Heart left ventricle (tissue), 16 donors: ENCODE results near the gene NEDD8. TPM values are rescaled to one million over a fixed set of nuclear protein-coding genes. Genes with fewer than 3 reads are reported as not detected.

ENCODE experiments used
- ATAC-seq, 4 donors: fragments of 200-7000 bp; cut with Tn5 transposase; one replicate each; pipeline ENCODE4 v1.9.1; 2020 to 2022; ENCODE audit warnings: moderate library complexity in 4 of 4, mild to moderate bottlenecking in 3 of 4, moderate number of reproducible peaks in 1 of 4
- DNase-seq, 5 donors: peaks; one replicate each; pipeline ENCODE4 v3.0.0-alpha.2; 2020
- H3K27ac ChIP-seq, 12 donors: fragments of 200-600 bp; sonication (generic) in 4 of 12; one replicate each; pipeline versions ENCODE4 v1.5.0 to v1.8.0; 2016 to 2022; ENCODE audit warnings: mild to moderate bottlenecking in 2 of 12
- H3K27me3 ChIP-seq, 9 donors: fragments of 200-600 bp; sonication (generic) in 2 of 9; one replicate each; pipeline versions ENCODE4 v1.5.1 to v1.8.0; 2016 to 2022; ENCODE audit warnings: mild to moderate bottlenecking in 3 of 9
- H3K36me3 ChIP-seq, 9 donors: fragments of 200-600 bp; sonication (generic) in 2 of 9; one replicate each; pipeline versions ENCODE4 v1.5.0 to v1.8.0; 2018 to 2022; ENCODE audit warnings: mild to moderate bottlenecking in 2 of 9
- H3K4me1 ChIP-seq, 12 donors: fragments of 200-600 bp; sonication (generic) in 4 of 12; one replicate each; pipeline versions ENCODE4 v1.5.0 to v1.8.0; 2016 to 2022; ENCODE audit warnings: mild to moderate bottlenecking in 3 of 12
- H3K4me3 ChIP-seq, 12 donors: fragments of 200-600 bp; sonication (generic) in 4 of 12; one replicate each; pipeline versions ENCODE4 v1.5.0 to v1.8.0; 2017 to 2022; ENCODE audit warnings: mild to moderate bottlenecking in 9 of 12, moderate library complexity in 4 of 12
- H3K9me3 ChIP-seq, 12 donors: fragments of 200-600 bp; sonication (generic) in 4 of 12; one replicate each; pipeline versions ENCODE4 v1.5.0 to v1.8.0; 2016 to 2022; ENCODE audit warnings: mild to moderate bottlenecking in 1 of 12
- CTCF ChIP-seq, 12 donors: fragments of 200-600 bp; sonication (generic) in 4 of 12; IDR thresholded peaks; one replicate each; pipeline versions ENCODE4 v1.5.0 to v1.8.0; 2018 to 2022; ENCODE audit warnings: antibody characterized with exemption in 12 of 12, mild to moderate bottlenecking in 5 of 12
- POLR2A ChIP-seq, 2 donors: fragments of 450-650 bp; IDR thresholded peaks; one replicate each; pipeline ENCODE4 v1.6.1; 2017; ENCODE audit warnings: antibody characterized with exemption in 2 of 2, mild to moderate bottlenecking in 2 of 2, moderate library complexity in 2 of 2
- WGBS, 4 donors: extraction: QIAGEN DNeasy Blood & Tissue Kit in 2 of 4; methylation state at CpG; one replicate each; pipeline versions ENCODE4 v1.1.5 to v1.1.7; 2013 to 2018; 5-methylcytosine and 5-hydroxymethylcytosine counted together
- intact Hi-C, 10 donors: fragments of 100-400 bp; cut with DNase I; formaldehyde crosslinking; loops; one replicate each; pipeline versions ENCODE4 v1.11.1 to v1.14.2; 2022
- polyA plus RNA-seq, 2 donors: library from polyadenylated mRNA; stranded (reverse); fragments of 200-250 nt; gene quantifications; one replicate each; pipeline ENCODE4 v1.2.3, GENCODE V29; 2013
- total RNA-seq, 9 donors: library from RNA; depleted of rRNA in 2 of 9; stranded (reverse); fragments of >200 nt in 2 of 9; fragmentation: NEBNext Ultra II Directional in 3 of 9; extraction: Animal tissue kit (Norgen Biotek cat#: 25700) in 3 of 9; gene quantifications; one replicate each; pipeline versions ENCODE4 v1.1.0 to v1.2.4, GENCODE V29; 2016 to 2023
- donor health status: ischemic (EF 13 %, LVEDD 7.1; RV severe dilation, severe dysfunction).
- donor health status: healthy with polysubstance abuse.
- donor health status: DM: no; HTN: yes; CAD: no.
- donor health status: DM: no; HTN: no; CAD: no.
- donor health status: ischemic (EF 25% LVEDD 6.9; RV normal size, moderate dysfunction).
- donor health status: ischemic (EF 25% LVEDD 5.7; RV mildly dilated, moderate dysfunction).
- donor health status: healthy.
- donor health status: DM: yes; HTN: yes; CAD: no.
- donor health status: ischemic (EF 35%, LVEDD 5.7; RV mildly dilated, moderate dysfunction).
- donor health status: nonischemic (EF 11% LVEDD 7.7; RV severe dilation, severe dysfunction).
- donor health status: DM: yes; HTN: yes; CAD: no.
- donor health status: PGD.
- donor health status: ischemic (EF 29% LVEDD 5.4; RV normal size, mild dysfunction).
- donor health status: nonischemic (EF 23%, LVEDD 6.1; RV moderate dilation, normal function).

The NEDD8 gene
- total and polyA plus RNA-seq, 11 donors = 174 to 287 (median 206) TPM

DNA sequence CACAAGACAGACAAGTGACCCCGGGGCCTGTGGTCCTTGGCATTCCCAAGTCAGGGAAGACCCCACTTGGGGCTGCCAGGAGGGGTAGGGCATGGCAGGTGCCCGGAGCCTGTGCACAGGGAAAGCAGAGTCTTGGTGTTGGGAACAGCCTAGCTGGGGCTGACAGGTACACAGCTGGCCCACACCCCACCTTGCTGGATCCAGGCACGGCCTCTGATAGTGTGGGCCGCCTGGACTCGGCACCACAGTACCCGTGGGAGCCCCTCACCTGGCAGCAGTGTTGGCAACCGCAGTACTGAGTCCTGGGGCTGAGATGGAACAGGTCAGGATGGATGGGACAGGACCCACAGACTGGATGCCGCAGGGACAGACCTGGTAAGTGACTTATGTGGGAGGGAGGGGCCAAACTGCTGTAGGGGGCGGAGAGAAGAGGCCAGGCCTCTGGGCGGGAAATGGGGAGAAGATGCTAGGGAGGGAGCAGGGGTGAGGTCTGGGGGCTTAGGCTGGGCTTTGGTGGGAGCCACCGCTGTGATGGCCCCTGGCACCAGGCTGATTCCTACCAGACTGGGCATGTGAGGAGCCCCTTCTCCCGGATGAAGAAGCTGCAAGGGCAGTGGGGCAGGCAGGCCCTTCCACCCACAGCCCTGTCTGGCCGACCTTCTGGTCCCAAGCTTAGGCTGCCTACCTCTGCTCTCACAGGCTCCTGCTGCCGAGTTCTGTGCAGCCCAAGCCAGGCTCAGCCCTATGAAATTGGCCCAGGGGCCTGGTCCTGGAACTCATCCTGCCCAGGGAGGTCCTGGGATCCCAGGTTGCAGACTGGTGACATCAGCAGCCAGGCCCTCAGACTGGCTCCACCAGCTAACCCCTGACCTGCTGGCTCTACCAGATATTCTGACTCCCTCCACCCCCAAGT, 30.9 kb upstream of the NEDD8 start, which contains the start of gene TGM1:
Gene TGM1, minus strand, starts transcription at position 357 of the 913 bp plus-strand sequence. CDS start 825 bp downstream, outside the sequence.
- intact Hi-C loops = no loop called here
- H3K36me3 ChIP-seq = peaks cover 0 to 32% (median 22%) of the 10 kb centered on the region in 9 donors
- DNase-seq = peak in 1 of 5 donors; percentile 14
- H3K27me3 ChIP-seq = no peaks in the 10 kb centered on the region
- H3K4me1 ChIP-seq = no peaks in the 10 kb centered on the region
- 86 to 89% (median 87%) methylated on average over 13 to 14 of the region's 14 CpGs for WGBS, 4 donors
- H3K9me3 ChIP-seq = no peaks in the 10 kb centered on the region
- no peak for ATAC-seq
- H3K27ac ChIP-seq = no peak within 1 kb of the TSS
- H3K4me3 ChIP-seq = no peak within 1 kb of the TSS
- TF ChIP-seq CTCF (IDR thresholded peaks at IDR 0.05) = no peak
- no peak for TF ChIP-seq POLR2A (IDR thresholded peaks at IDR 0.05)

GRCh38 chr14:24261969-24262327, 29.8 kb upstream of the NEDD8 start:
- peaks cover 0 to 21% (median 12%) of the 10 kb centered on the region in 9 donors for H3K36me3 ChIP-seq
- H3K27me3 ChIP-seq = no peaks in the 10 kb centered on the region
- no peak for ATAC-seq
- H3K27ac ChIP-seq = no peak overlapping the region
- H3K4me3 ChIP-seq = no peak overlapping the region
- TF ChIP-seq CTCF (IDR thresholded peaks at IDR 0.05) (no peak), POLR2A (IDR thresholded peaks at IDR 0.05) (no peak)
- no peak for DNase-seq
- intact Hi-C loops = no loop called here
- H3K9me3 ChIP-seq = no peaks in the 10 kb centered on the region
- H3K4me1 ChIP-seq = no peaks in the 10 kb centered on the region
- 91 to 100% (median 92%) methylated on average over 2 to 19 of the region's 19 CpGs for WGBS, 4 donors

- WGBS, 4 donors = 85 to 91% (median 88%) methylated on average over 20 of the region's 20 CpGs
- no peaks in the 10 kb centered on the region for H3K9me3 ChIP-seq
- no peak for TF ChIP-seq POLR2A (IDR thresholded peaks at IDR 0.05)
- no peak for TF ChIP-seq CTCF (IDR thresholded peaks at IDR 0.05)
- H3K36me3 ChIP-seq = peaks cover 0 to 15% (median 7%) of the 10 kb centered on the region in 9 donors
- no peaks in the 10 kb centered on the region for H3K27me3 ChIP-seq
- no peak overlapping the region for H3K27ac ChIP-seq
- DNase-seq (no peak), ATAC-seq (no peak)
- intact Hi-C loops = no loop called here
- H3K4me1 ChIP-seq = no peaks in the 10 kb centered on the region
- H3K4me3 ChIP-seq = no peak overlapping the region
Measured at GRCh38 chr14:24261256-24261968, 29.2 kb upstream of the NEDD8 start.

DNA sequence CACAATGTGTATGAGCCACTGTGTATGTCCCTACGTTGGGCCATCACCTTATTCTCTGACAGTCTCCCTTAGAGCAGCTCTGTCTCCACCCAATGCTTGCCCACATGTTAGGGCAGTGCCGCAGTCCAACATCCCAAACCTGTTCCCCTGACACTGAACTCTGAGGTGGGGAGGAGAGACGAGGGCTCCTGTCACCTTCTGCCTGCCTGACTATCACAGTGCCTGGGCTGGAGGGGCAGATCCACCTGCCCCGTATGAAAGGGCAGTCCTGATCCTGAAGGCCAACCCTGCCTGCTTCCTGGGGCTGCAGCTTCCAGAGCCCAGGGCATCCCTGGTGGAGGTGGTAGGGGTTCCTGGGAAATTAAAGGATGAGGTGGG, 28.6 kb upstream of the NEDD8 start:
- Histone ChIP-seq H3K4me1 (no peaks in the 10 kb centered on the region), H3K9me3 (no peaks in the 10 kb centered on the region), H3K36me3 (peaks cover 0 to 9% (median under 1%) of the 10 kb centered on the region in 9 donors), H3K4me3 (no peak overlapping the region), H3K27me3 (no peaks in the 10 kb centered on the region), H3K27ac (no peak overlapping the region)
- DNase-seq (no peak), ATAC-seq (no peak)
- WGBS, 4 donors = 72 to 89% (median 83%) methylated on average over 3 to 4 of the region's 4 CpGs
- TF ChIP-seq CTCF (IDR thresholded peaks at IDR 0.05) = no peak
- intact Hi-C loops = no loop called here
